ENCODE results near the gene CNDP1.
"Not testable (repeated sequence)": the region's sequence is repeated elsewhere in the genome, so short reads cannot be mapped to it uniquely, and the experiment has no call there.

Gene CNDP1

GRCh38 chr18:74521068-74521725 lies 13.1 kb upstream of the CNDP1 start:
- no peak for DNase-seq (ENCODE audit: low read depth)

DNA sequence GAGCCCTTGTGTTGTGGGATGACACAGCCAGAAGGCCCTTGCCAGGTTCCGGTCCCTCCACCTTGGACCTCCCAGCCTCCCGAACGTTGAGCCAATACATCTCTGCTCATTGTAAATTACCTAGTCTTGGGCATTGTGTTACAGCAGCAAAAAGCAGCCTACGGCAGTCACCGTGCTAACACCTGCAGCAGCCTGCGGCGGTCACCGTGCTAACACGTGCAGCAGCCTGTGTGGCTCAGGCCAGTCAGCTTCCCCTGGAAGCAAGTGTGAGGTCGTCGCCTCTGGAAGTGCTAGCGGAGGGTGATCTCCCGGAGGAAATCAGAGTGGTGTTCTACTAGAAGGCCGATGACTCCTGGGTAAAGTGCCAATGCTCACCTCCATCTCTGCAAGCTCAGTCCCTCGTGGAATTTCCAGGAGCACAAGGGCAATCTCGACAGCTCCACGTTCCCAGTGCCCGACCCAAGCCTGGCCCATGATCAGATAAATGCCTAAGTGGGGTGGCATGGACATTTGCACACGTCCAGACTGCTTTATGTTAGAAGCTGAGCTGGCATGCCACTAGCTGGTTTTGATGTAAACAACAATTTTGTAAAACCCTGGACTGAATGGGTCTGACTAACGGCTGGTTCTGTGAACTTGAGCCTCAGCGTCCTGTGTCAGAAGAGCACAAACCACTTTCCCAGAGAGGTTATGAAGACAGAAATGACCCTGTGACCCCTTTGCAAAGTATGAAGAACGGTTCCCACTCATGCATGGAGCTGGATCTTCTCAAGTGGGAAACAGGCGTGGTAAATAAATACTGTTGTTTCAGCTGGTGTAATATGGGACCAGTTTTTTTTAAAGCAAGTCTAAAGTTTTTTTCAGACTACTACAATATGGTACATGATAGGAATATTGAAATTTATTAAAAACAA lies 11.4 kb upstream of the CNDP1 start:
- DNase-seq (ENCODE audit: low read depth): no peak

GRCh38 chr18:74524097-74524496 lies 10.2 kb upstream of the CNDP1 start:
- no peak for DNase-seq (ENCODE audit: low read depth)

DNA sequence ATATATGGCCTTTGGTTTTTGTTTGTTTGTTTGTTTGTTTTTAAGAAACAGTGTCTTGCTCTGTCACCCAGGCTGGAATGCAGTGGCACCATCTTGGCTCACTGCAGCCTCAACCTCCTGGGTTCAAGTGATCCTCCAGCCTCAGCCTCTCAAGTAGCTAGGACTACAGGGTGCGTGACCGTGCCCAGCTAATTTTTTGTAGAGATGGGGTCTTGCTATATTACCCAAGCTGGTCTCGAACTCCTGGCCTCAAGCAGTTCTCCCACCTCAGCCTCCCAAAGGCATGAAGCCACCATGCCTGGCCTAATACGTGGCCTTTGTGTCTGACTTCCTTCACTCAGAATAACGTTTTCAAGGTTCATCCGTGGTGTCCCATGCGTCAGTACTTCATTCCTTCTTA lies 9.4 kb upstream of the CNDP1 start:
- not testable (repeated sequence) for DNase-seq (ENCODE audit: low read depth)

DNA sequence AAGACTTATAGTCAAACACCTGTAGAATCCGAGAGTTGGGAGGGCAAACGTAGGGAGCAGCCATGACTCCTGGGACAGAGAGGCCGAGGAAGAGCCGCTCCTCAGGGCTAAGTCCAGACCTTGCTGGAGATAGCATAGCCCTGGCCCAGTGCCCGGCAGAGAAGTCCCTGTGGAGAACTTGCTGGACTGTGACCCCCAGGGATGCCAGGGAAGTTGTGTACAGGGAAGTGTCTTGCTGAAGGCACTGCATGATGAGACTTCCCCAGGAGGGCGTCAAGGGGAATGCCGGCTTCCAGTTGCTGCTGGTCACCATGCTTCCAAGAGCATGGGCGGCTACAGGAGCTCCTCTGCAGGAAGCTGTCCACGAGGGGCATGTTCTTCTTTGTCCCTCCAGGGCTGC lies 8.6 kb upstream of the CNDP1 start:
- DNase-seq (ENCODE audit: low read depth): no peak

GRCh38 chr18:74526488-74526887 lies 7.8 kb upstream of the CNDP1 start:
- DNase-seq (ENCODE audit: low read depth): no peak

GRCh38 chr18:74528478-74528877 lies 5.8 kb upstream of the CNDP1 start:
- no peak for DNase-seq (ENCODE audit: low read depth)

DNA sequence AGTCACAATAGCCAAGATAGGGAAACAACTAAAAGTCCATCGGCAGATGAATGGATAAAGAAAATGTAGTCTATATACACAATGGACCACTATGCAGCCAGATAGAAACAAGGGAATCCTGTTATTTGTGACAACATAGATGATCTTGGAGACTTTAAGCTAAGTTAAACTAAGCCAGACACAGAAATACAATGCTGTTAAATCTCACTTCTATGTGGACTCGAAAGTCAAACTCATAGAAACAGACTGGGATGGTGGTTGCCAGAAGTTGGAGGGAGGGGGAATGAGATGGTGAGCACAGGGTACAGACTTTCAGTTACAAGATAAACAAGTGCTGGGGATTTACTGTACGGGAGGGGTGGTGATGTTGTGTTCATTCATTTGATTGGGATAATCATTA lies 5.4 kb upstream of the CNDP1 start:
- no peak for DNase-seq (ENCODE audit: low read depth)

DNA sequence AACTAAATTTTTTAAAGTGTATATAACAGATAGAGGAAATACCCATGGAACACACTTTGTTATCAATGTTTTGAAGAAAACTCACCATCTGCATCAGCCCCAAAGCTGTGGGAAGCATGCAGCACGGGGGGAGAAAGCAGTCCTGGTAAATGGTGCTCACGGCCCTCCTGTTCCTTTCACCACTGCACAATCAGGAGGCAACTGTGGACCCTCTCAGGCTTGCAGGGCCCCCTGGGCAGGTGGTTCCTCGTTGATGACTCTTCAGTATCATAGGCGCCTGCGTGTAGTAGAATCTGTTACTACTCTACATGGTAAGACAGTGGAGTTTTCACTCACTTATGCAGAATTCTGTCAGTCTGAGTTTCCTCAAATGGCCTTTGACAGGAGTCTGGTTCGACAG lies 4.9 kb upstream of the CNDP1 start:
- DNase-seq (ENCODE audit: low read depth): no peak

DNA sequence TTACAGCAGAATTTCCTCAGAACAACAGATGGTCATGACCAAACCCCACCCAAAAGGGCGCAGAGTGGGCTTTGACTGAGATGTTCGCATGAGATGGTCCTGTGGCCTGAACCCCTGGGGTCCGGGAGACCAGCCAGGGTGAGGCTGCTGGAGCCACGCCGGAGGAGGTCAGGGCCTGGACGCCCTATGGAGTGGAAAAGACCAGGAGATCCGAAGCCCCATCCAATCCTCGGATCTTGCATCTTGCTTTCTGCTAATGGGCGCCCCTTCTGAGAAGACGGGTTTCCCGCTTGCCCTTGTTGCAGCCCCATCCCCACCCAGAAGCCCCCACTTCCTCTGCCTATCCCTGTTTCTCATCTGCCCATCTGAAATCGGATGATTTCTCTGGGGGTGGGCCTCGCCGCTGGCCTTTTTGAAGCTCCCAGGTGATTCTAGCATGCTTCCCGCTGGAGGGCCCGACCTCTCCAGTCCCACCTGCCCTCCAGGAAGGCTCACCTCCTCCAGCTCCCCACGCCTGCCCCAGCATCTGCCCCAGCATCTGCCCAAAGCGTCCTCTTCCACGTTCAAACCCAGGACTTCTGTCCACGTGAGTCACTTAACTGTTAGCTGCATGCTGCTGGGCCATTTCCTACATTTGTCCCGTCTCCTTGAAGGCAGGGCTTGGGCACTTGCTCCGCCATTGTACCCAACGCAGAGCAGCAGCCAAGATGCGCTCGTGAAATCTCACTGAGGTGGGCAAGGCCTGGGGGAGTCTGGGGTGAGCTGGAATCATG lies 4.3 kb upstream of the CNDP1 start:
- no peak for DNase-seq (ENCODE audit: low read depth)

- DNase-seq (ENCODE audit: low read depth): no peak
Measured at GRCh38 chr18:74530584-74530862, 3.8 kb upstream of the CNDP1 start.

GRCh38 chr18:74531043-74531442 lies 3.3 kb upstream of the CNDP1 start:
- DNase-seq (ENCODE audit: low read depth): no peak

GRCh38 chr18:74532511-74533025 lies 1.7 kb upstream of the CNDP1 start:
- DNase-seq (ENCODE audit: low read depth): no peak

DNA sequence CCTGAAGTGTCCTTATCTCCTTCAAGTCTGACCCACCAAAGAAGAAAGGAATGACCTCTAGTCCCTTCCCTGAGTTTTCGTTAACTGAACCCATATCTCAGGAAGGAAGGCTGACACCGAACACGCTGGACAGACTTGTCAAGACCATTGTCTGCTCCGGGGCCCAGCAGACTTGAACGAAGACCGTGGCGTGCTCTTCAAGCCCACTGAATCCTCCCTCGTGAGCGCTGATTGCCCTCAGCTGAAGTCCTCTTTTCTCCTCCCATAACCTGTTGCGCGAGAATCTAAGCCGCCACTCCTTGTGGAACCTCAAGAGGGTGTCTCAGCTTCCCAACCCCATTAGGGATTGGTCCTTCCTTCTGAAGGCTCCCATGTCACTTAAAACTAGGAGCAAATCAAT lies 634 bp upstream of the CNDP1 start:
- no peak for DNase-seq (ENCODE audit: low read depth)

DNA sequence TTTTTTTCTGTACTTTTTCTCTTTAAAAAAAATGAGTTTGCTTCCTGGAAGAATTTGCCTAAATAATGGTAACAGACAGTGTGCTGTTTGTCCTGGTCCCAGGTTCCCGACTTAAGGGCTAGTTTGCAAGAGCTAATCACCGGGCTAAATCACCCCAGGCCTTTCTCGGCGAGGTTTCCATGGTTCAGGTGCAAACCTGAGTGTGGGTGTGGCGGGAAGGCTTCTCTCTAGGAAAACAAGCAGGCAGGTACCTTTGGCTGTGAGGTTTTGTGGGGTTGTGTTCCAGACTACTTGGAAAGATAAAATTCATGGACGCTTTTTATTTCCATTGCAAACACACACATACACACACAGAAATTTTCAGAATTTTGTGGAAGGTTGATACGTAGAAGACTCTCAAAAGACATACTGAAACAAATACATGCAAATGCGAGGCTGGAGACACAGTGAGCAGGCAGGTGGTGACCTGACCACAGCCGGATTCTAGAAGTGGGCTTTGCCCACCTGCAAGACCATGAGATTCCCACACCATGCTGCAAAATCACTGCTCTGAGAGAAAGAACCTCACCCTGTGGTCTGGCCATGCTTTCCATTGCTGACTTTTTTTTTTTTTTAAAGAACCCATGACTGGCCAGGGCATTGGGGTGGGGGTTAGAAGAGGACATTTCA lies 815 bp downstream of the CNDP1 start:
- no peak for DNase-seq (ENCODE audit: low read depth)

DNA sequence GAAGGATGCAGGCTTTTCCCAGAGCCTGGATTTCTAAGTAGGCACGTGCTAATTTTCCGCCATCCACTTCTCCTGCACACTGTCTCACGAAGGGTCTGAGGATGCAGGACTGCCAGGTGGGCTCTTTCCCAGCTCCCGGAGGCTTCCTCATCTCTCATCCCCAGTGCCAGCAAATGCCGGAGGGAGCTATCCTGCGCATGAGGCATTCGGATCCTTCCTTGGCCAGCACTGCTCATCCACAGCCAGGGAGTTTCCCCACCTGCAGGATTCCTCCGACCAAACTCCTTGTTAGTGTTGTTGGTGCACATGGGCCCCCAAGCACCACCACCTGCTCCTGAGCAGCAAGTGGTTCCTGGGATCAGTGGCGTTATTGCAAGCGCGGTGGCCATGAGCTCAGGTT lies 5.0 kb downstream of the CNDP1 start:
- DNase-seq (ENCODE audit: low read depth): no peak

- DNase-seq (ENCODE audit: low read depth): no peak
Measured at GRCh38 chr18:74540652-74541421, 6.5 kb downstream of the CNDP1 start.

DNA sequence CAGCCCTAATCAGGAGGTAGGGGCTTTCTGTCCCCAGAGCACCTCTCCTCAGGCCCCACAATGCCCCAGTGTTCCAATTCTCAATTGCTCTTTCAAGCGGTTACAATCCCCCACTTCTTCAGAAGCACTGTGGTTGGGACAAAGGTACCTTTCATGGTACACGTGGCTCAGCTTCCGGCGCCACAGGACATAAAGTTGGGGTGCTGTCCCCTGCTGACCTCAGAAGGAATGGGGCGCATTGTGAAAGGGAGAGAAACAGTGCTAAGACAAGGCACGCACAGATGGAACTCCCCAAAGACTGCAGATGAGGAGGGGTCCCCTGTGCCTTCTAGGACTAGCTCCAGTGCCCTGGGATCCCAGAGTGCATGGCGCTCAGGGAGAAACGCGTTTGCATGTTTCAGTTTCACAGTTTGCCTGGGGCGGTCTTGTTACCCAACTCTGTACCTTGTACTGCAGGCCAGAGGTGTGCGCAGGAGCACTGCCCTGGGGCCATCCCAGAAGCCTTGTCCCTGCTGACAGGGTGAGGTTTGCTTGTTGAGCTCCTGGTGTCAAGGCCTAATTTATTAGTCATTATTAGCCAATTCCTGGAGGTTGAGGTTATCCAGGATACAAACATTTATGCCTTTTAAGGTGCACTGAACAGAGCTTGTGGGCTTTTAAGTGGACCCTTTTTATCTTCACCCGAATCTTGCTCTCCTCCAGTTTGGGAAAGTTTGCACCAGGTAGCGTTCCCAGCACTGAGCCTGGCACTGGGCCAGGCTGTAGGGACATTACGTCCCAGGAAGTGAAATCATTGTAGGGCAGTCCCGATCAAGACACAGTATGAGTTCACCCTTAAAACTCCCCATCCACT lies 7.6 kb downstream of the CNDP1 start:
- no peak for DNase-seq (ENCODE audit: low read depth)

DNA sequence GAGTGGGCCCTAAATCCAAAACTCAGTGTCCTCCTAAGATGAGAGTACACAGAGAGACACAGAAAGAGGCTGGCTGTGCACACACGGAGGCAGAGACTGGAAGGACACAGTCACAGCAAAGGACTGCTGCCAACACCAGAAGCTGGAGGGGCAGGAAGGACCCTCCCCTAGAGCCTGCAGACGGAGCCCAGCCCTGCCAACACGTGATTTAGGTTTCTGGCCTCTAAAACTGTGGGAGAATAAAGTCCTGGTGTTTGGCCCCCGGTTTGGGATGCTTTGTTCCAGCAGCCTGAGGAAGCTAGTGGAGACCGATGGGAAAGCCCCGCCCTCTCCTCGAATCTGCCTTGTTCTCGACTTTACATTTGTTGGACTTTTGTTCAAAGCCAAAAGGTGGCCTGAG lies 10.6 kb downstream of the CNDP1 start:
- no peak for DNase-seq (ENCODE audit: low read depth)

- DNase-seq (ENCODE audit: low read depth): no peak
Measured at GRCh38 chr18:74546007-74546406, 11.7 kb downstream of the CNDP1 start.
